NCI-H446 treated with DMSO at 0.1 percent for 48 hours (cell line): ENCODE measurements around the gene GPR107.
A peak's percentile ranks its signal among the peaks of the same experiment; 100 is the strongest.

Source experiments
- DNase-seq: peaks from one replicate; lab custom pipeline; 2025; lab: John Stamatoyannopoulos, UW

The GPR107 gene

DNA sequence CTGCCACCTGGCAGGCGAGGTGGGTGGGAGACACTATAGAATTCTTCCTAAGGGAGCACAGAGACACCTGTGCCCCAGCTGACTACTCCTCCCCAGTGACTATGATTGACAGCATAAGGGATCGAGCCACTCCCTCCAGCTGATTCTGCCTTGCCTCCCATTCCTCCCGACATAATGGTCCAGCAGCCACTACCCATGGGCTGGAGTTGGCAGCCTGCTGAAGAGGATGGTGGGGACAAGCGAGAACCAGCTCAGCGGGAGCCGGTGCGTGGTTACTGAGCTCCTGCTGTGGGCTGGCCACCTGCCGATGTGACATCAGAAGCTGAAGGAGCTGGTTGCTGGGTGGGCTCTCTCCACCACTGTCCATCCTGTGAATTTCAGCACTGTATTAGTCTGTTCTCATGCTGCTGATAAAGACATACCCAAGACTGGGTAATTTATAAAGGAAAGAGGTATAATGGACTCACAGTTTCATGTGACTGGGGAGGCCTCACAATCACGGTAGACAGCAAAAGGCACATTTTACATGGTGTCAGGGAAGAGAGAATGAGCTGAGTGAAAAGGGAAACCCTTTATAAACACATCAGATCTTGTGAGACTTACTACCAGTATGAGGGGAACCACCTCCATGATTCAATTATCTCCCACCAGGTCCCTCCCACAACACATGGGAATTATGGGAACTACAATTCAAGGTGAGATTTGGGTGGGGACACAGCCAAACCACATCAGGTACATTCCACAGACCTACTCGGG, 106.4 kb downstream of the GPR107 start:
- DNase-seq = no peak

DNA sequence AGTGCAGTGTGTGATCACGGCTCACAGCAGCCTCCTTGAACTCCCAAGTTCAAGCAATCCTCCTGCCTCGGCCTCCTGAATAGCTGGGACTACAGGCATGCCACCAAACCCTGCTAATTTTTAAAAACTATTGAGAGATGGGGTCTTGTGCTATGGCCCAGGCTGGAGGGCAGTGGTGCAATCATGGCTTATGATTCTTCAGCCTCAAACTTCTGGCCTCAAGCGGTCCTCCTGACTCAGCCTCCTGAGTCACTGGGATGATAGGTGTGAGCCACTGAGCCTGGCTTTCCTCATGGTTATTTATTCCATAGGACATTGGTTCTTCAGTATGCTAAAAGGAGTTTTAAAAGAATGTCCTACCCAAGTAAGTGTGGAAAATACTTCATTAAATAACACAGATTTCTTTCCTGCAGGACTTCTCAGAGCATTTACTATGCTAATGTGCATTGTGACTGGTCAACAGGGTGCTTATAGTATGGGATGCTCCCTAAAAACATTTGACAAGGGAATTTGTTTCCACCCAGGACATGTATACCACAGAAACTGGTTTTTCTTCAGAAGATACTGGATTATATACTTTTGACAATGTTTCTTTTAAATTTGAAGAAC, 107.3 kb downstream of the GPR107 start:
- DNase-seq = no peak

DNA sequence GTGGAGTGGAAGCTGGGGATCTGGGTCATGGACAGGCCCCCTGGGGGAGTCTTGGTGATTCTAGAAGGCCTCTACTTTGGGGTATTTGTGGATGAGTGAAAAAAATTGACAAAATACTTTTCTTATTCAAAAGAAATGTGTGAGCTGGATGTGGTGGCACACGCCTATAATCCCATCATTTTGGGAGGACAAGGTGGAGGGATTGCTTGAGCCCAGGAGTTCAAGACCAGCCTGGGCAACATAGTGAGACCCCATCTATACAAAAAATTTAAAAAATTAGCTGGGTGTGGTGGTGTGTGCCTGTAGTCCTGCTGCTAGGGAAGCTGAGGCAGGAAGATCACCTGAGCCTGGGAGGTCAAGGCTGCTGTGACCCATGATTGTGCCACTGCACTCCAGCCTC, 111.9 kb downstream of the GPR107 start:
- DNase-seq = no peak

DNA sequence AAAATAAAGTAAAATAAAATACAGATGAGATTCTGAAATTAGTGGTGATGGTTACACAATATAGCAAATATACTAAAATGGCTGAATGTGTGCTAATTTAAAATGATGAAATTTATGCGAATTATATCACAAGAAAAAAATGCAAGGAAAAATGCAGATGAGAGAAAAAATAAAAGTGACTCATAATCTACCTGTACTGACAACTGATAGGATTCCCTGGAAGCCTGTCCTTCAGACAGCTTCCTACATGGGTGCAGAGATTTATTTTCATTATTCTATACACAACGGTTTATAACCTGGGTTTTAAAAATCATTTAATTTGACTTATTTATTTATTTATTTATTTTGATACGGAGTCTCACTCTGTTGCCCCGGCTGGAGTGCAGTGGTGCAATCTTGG, 112.7 kb downstream of the GPR107 start:
- DNase-seq = no peak

DNA sequence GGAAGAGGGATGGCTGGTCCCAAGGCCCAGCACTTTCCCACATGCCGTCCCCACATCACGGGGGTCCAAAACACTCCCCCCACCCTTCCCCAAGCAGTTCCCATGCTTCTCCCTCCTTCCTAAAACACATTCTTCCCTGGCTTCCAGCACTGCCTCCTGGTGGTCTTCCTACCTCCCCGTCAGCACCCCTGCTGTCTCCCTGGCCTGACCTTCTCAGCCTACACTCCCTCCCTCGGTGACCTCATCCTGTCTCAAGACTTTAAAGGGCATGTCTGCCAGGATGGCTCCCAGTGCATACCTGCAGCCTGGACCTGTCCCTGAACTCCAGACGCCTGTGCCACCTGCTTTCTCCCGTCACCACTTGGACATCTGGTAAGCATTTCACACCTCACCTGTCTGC, 114.2 kb downstream of the GPR107 start:
- no peak for DNase-seq

DNA sequence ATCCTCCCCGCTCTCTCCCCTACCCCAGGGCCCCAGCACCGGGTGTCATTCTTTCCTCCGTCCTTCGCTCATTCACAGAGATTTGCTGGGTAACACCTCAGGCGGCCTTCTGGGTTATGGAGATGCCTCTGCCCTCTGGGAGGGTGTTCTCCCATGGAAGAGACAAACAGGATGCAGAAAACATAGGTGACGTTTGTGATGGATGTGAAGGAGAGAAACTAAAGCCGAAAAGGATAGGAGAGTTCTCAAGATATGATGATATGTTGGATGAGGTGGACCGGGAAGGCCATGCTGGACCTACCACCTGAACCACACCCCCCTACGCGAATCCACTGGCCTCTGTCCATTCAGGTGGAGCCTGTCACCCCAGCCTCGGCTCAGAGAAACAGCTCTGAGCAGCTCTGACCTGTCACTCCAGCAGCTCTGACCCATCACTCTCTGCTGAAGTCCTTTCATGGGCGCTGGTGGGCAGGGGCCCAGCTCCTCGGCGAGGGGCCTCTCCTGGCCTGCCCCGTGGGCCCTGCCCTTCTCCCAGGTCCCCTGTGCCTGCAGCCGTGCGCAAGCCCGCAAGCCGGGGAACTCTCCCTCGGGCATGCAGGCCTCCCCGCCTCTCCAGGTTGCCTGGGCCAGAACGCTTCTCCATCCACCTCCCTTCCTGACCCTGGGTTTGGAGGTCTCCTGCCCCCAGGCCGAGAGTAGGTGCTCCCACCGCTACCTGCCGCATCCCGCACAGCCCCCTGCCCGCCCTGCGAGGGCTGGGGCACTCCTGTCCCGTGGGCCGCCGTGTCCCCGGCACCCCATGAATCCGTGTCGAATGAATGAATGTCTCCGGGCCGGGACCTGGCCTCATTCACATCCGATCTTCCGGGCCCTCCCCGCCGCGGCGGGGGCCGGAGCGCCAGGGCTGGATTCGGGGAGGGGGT, 117.8 kb downstream of the GPR107 start:
- DNase-seq = no peak

DNA sequence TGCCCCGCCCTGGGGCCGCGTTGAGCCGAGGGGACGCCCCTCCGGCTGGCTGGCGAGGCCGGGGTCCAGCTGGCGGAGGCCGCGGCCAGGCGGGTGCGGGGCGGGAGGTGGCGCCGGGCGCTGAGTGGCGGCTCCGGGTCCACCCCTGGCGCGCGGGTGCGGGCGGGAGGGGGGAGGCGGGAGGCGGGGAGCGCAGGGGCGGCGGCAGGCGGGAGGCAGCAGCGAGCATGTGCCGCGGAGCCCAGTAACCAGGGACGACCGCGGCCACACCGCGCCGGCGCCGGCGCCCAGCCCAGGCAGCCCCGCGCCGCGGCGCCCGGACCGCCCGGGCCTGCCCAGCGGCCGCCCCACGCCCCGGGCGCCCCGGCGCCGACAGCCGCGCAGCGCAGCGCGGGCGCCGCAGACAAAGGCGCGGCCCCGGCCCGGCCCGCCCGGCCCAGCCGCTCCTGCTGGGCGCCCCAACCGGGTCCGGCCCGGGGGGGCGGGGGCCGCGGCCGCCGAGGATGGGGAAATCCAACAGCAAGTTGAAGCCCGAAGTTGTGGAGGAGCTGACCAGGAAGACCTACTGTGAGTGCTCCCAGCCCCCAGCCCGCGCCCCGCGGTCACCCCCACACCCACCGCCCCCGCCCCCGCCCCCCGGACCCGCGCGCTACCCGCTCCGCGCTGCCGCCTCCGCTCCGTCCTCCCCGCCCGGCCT, 118.6 kb downstream of the GPR107 start, which contains the start of gene NCS1:
TSS of gene NCS1 (plus strand) at position 244 of the 697 bp plus-strand sequence. CDS start at position 504, 260 bp downstream.
- DNase-seq = peak; percentile 2

DNA sequence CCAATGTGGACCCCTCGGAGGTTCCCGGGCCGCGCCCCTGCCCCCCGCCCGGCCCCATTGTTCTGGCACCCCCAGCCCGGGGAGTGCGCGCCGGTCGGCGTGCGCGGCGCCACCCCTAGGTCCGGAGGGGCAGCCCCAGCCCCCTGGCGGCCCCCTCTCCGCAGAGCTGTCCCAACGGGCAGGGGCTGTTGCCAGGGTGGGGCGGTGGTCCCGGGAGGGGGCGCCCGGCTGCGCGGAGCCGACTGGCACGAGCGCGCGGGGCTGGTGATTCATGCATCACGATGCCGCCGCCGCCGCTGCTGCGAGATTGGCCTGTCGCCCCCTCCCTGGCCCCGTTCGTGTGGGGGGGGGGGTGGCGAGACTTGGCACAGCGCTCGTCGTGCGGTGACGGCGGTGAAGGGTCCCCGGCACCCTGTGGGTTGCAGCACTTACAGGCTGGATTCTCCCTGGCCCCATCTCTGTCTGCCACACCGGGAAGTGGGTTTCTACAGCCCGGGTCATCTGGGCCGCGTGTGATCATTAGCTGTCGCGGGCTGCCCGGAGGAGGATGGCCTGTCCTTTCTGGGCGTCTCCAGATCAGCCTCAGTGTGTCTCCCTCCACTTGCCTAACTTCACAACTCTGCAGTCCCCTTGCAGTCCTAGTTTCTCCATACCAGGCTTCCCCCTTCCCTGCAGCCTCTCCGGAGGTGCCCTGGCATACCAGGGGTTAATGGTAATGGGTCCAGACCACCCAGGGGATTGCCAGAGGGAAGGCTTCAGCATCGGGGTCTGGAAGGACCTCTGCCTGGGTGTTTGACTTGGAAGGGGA, 119.4 kb downstream of the GPR107 start:
- DNase-seq = no peak

DNA sequence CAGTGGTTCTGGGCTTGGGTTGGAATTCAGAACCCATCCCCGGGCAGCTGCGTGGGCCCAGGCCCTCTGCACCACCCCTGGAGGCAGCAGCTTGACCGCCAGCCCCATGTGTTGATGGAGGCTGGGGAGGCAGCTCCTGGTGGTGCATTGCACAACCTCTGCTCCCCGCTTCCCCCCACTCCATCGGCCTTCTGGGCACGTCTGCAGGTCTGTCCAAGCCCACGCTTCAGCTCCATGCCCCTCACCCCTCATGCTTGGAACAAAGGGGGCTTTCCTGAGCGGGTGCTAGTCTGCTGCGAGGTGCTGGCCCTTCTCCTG, 119.9 kb downstream of the GPR107 start:
- no peak for DNase-seq

DNA sequence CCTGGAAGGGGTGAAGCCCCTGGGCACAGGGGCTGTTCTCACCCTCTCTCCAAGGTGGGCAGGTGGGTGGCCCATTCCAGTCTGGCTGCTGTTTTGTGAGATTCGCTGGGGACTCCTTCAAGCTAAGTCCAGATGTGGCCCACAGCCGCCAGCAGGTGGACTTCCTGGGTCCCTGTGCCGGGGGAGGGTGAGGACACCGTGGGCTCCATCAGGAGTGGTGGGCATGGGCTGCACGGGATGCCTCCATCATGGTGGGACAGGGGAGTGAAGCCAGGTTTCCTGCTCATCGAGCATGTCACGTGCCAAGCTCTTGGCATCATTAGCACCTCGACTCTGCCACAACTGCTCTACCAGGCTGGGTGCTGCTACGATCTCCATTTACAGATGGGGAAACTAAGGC, 120.3 kb downstream of the GPR107 start:
- DNase-seq = no peak

DNA sequence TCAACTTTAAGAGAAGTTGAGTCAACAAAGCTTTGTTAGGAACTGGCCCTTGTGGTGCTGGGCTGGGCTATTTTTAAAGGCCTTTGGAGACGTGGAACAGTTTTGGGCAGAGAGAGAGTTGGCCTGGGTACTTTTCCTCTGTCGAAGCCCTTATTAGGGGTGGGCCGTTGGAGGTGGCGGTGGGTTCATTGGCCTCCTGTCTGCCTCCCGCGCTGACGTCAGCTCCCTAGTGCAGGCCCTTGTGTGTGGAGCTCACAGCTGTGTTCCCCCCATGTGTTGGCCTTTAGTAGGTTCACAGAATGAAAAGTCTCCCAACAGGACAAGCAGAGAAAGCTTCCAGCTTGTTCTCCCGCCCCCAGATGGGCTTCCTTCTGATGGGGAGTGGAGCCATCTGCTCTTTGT, 121.2 kb downstream of the GPR107 start:
- DNase-seq = no peak

DNA sequence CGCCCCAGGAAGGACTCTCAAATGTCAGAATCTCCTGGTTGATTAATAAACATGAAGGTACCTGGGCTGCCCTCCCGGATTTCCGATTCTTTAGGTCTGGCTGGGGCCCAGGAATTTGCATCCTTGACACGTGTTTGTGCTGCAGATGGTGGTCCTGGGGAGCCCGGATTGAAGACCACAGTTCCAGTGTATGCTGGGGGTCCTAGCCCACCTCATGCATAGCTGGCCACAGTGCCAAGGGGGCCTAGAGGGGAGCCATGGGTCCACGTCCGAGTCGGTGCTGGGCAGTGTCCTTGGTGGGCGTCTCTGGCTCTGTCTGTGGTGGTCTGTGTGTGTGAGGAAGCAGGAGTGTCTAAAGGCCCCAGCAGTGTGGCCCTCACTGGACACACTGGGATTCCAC, 121.6 kb downstream of the GPR107 start:
- no peak for DNase-seq

DNA sequence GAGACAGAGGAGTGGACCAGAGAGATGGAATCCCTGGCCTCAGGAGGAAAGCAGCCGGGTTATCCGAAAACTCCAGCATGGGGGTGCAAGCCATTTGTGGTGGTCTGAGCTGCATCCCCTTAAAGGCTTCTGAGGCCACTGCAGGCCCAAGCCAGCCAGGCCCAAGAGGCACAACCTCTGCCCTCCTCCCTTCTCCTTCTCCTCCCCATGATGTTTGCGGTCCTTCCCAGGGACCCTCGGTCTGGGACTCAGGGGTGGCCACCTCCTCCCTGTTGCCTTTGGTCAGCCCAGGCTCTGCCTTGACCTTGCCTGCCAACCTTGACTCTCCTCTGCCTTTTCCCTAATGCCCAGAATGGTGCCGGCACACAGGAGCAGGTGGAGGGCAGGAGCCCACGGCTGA, 123.1 kb downstream of the GPR107 start:
- DNase-seq = no peak

DNA sequence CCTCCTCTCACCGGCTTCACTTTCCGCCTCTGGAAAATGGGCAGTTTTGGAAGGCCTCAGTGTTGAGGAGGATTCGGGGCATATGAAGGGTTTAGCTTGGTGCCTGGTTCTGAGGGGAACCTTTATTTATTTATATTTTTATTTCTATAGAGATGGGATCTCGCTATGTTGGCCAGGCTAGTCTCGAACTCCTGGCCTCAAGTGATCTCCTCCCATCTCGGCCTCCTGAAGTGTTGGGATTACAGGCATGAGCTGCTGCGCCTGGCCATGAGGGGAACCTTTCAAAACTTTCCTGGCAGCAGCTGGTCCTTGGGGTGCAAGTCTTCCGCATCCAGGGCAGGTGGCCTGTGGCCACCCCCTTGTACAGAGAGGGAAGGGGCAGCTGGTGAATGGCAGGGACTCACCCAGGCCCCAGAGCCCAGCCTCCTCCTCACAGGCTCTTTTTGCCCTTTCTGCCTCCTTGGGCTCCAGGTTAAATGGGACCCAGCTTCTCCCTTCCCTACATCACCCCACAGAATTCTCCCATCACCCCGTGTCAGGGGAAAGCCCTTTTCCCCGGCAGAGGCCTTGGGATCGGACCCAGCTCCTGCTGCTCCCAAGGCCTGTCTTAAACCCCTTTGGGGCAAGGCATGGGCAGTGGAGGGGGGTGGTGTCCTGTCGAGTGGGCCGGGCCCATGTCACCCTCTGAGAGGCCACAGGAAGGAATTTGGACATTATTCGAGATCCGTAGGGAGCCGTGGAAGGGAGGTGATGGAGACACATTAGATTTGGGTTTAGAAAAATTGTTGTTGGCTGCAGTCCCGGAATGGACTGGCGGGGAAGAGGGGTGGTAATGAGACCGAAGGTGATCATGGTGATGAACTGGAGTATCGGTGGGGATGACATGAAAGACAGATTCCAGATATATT, 124.4 kb downstream of the GPR107 start:
- no peak for DNase-seq

DNA sequence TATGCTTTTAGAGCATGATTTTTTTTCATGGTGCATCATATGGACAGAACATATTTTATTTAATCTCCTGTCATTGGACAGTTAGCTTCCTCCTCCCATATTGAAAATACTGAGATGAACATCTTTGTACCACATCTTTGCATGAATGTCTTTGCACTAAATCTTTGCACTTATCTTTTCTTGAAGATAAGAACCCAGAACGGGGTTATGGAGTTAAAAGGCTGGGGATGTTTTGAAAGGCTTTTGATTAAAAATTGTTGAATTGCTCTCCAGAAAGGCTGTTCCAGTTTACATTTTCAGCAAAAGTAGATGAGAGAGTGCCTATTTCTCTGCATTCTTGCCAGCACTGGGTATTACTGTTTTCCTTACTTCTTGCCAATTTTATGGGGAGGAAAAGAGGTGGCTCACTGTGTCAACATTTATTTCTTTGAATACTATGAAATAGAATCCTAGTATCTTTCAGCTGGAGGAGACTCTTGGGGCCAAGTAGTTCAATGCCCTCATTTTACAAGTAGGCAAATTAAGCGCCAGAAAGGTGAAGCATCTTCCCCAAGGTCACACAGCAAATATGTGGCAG, 125.7 kb downstream of the GPR107 start:
- no peak for DNase-seq

DNA sequence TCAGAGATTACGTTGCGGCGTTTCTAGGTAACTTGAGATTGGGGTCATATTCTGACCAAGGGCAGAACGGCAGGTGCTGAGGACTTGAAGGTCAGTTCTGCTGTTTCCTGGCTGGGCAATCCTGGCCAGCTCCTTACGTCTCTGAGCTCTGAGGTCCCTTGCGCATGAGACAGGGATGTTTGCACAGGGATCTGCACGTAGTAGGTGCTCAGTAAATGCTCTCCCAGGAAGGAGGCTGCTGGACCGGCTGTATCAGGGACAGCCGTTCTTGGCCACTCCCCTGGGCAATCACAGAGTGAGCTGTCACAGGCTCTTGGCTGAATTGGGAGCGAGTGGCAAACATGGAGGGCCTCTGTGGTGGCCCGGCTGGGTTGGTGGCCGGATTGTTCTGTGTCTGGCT, 126.8 kb downstream of the GPR107 start:
- no peak for DNase-seq

DNA sequence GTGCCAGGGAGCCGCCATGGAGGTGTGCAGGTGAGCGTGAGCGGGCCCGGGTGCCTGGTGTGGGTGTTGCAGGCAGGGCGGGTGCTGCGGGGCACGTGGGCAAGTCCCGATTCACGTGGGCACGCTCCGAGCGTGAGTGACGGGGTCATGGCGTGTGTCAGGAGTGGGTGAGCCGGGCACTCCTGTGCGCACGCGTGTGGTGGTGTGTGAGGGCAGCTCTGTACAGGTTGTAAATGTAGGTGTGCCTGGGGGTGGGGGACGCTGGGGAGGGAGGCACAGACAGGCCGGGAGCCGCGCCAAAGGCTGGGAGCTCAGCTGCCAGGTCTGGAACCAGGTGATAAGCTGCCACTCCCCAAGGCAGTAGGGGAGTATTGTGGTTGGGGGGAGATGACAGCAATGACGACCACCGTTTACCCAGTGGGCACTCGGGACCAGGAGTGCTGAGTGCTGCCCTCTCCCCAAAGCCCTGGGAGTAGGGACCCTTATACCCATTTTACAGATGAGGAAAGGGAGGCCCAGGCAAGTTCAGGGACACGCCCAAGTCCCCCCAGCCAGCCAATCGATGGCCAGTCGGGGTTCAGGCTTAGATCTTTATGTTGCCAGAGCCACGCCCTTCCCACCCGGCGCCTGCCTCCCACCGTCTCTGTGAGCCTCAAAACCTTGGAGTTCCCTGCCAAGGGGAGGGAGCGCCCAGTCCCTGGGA, 128.1 kb downstream of the GPR107 start:
- no peak for DNase-seq

DNA sequence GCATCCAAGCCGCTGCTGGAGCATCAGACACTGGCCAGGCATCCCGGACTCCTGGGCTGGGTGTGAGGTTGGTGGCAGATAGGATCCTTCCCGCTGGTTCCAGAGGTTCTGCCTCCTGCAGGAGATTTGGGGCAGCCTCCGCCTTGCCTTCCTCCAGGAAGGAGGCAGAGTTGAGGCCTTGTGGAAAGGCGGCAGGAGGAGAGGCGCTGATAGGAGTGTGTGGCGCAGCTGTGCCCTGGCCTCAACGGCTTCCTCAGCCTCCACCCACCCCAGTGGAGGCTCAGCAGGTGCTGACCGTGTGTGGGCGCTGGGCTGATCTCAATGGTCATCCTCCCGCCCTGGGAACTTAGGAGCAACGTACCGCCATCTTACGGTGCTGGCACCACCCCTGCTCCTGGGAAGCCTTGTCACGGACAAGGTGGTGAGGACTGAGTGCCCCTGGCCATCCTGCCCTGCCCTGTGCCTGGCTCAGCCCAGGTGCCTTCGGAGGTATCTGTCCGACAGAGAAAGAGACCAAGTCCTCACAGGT, 128.7 kb downstream of the GPR107 start:
- no peak for DNase-seq

DNA sequence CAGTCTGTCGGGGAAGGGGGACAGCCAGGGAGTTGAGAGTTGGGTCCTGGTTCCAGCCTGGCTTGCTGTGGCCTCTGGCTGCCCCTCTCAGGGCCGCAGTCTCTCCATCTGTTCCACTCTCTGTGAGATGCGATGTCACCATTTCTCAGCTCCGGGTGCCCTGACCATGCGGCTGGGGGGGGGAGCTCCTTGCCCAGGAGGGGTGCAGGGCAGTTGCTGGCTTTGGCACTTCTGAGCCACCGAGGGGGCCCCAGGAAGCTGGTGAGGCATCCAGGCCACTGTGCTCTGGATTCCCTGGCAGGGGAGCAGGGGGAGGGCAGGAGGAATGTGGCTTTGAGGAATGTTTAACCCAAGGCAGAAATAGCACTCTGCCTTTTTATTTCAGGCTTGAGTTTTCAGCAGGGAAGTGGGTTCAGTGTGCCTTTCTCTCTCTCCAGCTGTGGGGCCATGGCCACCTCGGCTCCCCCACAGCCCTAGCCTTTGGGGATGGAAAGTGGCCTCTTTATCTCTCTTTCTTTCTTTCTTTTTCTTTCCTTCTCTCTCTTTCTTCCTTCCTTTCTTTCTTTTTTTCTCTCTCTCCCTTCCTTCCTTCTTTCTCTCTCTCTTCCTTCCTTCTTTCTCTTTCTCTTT, 129.5 kb downstream of the GPR107 start:
- no peak for DNase-seq
